B cell (primary cell): ENCODE results near the gene GPX3.

Experiments
- CTCF ChIP-seq: fragments of 200-600 bp; IDR thresholded peaks from one replicate; pipeline ENCODE4 v1.8.0; 2022; ENCODE audit warnings: antibody characterized with exemption, mild to moderate bottlenecking
- EZH2 ChIP-seq: IDR thresholded peaks from 2 replicates; pipeline ENCODE4 v1.6.1; 2012; ENCODE audit warnings: borderline replicate concordance, low read depth, mild to moderate bottlenecking, moderate library complexity, low read length; ENCODE audit not compliant: insufficient read depth, poor library complexity, severe bottlenecking

DNA sequence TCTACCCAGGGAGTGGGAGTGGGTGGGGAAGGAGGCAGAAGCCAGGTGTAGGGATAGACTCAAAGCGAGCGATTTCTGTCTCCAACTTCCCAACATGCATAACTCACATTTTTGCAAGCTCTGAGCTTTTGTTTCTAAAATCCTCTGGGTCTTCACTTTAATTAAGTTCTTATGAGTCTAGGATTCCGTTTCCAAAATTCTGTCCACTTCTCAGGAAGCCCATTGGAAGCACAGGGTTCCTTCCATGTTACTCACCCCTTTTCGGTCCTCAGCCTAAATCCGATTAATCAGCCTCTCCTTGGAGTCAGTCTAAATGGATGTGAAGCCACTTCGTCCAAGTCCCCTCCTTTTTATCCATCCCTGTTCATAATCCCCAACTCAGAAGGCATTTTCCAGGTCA, 1.4 kb downstream of the GPX3 start:
- TF ChIP-seq CTCF (no peak), EZH2 (no peak)
